HG03064 (cell line): ENCODE data around the gene CLRN3.

Source experiments
- ATAC-seq: cut with Tn5 transposase; IDR thresholded peaks from one replicate; pipeline ENCODE4 v1.9.1; 2021; ENCODE audit warnings: low read depth; ENCODE audit not compliant: unreplicated experiment

CLRN3 gene

GRCh38 chr10:127851661-127852194 lies 41.0 kb downstream of the CLRN3 start:
- no peak for ATAC-seq

GRCh38 chr10:127850944-127851343 lies 41.8 kb downstream of the CLRN3 start:
- no peak for ATAC-seq

- no peak for ATAC-seq
These were observed 42.8 kb downstream of the CLRN3 start for GRCh38 chr10:127849921-127850320.

- no peak for ATAC-seq
These were observed 43.5 kb downstream of the CLRN3 start for GRCh38 chr10:127849224-127849623.

- ATAC-seq, result no peak
These were observed 44.5 kb downstream of the CLRN3 start for GRCh38 chr10:127848226-127848625.

- ATAC-seq, result no peak
These were observed 47.0 kb downstream of the CLRN3 start for GRCh38 chr10:127845756-127846155.

- ATAC-seq, result no peak
These were observed 51.9 kb downstream of the CLRN3 start for GRCh38 chr10:127840884-127841283.

GRCh38 chr10:127836966-127837365 lies 55.8 kb downstream of the CLRN3 start:
- no peak for ATAC-seq

- ATAC-seq, result no peak
These were observed 56.6 kb downstream of the CLRN3 start for GRCh38 chr10:127836176-127836575.

GRCh38 chr10:127834791-127835190 lies 58.0 kb downstream of the CLRN3 start:
- no peak for ATAC-seq

GRCh38 chr10:127834221-127834620 lies 58.5 kb downstream of the CLRN3 start:
- no peak for ATAC-seq

GRCh38 chr10:127833804-127834203 lies 58.9 kb downstream of the CLRN3 start:
- ATAC-seq, result no peak

- no peak for ATAC-seq
These were observed 60.2 kb downstream of the CLRN3 start for GRCh38 chr10:127832501-127832900.

- ATAC-seq, result no peak
These were observed 62.3 kb downstream of the CLRN3 start for GRCh38 chr10:127830414-127830813.
